Activated gamma-delta T cell (primary cell): ENCODE results near the gene MTERF4.

Experiments
- DNase-seq: peaks from one replicate; lab custom pipeline; 2025; lab: John Stamatoyannopoulos, UW

Gene MTERF4

DNA sequence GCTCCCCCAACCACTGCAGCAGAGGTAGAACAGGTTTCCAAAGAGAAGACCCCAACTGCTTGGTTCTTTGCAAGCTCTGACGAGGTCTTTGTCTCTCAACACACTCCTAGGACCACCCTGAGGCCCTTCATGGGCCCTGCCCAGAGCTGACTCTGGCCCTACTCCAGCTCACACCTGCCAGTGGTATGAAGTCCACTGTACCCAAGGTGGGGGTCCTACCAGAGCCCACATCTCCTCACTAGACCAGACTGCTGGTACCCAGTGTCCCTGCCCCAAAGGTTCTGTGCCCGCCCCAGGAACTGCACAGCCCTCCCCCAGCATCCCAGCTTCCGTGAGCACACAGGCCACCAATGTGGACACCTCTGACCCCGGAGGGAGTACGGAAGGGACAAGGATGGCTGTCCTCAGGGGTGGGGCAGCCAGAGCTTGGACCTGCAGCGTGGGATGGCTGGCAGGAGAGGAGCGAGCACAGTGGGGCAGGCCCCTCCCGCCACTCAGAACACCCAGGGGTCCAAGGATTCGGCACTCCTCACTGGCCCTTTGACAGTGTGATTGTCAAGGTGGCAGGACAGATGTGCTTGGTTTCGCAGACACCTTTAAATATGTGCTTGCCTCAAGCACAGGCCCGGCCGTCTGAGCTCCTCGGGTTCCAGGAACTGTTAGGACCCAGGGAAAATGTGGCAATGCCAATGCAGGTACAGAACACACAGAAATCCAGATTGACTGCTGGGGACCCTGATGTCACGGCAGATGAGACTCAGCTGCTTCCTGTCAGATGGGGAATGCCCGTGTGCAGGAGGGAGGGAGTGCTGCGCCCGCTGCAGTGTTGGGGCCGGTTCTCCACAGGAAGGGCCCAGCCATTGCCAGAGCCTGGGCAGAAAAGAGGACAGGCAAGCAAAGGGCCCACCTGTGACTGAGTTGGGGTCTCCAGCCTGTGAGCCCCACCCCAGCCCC, 51.2 kb downstream of the MTERF4 start:
- no peak for DNase-seq

DNA sequence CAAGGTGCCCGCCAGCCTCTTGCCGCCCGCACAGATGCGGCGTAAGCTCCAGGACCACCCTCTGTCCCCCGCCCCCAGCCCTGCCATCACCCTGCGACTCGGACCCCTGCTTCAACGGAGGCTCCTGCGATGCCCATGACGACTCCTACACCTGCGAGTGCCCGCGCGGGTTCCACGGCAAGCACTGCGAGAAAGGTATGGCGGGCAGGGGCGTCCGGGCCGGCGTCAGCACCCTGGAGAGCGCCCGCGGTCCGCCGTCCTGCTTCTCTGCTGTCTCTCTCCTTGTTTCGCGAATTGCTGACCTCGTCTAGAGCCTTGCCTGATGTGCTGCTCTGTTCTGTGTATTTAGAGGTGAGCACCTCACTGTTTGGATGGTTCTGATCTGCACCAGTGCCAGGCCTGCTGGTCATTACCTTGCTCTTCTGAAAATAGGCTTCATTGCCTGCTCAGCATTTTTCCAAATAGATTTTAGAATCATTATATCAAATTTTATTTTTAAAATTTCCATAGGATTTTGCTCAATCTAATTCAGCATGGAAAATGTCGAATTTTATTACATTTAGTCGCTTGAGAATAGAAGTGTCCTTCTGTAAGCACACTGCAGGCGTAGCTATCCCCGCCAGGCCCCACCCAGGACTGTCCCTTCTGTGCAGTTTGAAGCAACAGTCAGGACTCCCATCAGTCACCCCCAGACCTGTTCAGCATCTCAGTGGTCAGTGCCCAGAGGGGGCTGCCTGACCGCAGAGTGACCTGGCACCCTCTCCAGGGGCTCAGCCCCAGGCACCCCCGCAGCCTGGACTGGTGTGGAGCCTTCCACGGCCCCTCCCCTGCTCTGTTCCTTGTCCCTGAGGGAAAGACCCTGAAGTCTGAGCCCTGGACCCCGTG, 52.1 kb downstream of the MTERF4 start:
- no peak for DNase-seq

DNA sequence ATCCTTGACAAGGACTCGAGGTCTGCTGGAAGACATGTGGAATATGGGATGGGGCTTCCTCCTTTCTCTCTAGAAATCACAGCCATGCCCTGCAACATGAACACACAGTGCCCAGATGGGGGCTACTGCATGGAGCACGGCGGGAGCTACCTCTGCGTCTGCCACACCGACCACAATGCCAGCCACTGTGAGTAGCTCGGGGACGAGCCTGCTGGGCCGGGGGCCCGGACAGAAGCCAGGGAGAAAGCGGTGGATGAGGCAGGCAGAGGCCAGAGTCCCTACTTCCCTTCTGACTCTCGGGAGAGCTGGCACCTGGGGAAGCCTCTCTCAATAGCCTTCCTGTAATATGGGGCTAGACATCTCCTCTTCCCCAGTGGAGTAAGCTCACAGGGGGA, 53.1 kb downstream of the MTERF4 start:
- DNase-seq: no peak

DNA sequence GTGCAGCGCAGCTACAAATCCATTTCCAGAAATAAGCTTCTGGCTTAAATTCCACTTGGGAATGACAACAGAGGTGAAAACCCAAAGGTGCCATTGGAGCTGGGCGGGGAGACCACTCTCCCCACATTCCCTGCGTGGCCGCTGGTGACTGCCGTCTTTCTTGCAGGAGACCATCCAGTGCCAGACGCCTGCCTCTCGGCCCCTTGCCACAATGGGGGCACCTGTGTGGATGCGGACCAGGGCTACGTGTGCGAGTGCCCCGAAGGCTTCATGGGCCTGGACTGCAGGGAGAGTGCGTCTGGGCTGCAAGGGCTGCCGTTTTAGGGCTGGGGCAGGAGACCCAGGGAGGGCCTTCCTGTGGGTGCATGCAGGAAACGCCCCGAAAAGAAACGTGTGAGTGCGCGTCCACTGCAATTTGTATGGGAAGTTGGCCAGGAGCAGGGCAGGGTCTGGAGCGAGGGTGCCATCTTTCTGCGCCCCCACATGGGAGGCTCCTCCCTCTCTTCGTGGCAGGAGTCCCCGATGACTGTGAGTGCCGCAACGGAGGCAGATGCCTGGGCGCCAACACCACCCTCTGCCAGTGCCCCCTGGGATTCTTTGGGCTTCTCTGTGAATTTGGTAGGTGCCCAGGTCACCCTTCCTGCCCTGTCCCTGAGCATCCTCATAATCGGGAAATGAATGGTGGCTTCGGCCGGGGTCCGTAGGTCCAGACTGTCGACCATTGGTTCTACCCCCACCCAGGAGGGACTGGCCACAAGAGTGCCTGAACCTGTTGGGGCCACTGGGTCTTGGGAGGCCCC, 53.7 kb downstream of the MTERF4 start:
- DNase-seq: no peak

DNA sequence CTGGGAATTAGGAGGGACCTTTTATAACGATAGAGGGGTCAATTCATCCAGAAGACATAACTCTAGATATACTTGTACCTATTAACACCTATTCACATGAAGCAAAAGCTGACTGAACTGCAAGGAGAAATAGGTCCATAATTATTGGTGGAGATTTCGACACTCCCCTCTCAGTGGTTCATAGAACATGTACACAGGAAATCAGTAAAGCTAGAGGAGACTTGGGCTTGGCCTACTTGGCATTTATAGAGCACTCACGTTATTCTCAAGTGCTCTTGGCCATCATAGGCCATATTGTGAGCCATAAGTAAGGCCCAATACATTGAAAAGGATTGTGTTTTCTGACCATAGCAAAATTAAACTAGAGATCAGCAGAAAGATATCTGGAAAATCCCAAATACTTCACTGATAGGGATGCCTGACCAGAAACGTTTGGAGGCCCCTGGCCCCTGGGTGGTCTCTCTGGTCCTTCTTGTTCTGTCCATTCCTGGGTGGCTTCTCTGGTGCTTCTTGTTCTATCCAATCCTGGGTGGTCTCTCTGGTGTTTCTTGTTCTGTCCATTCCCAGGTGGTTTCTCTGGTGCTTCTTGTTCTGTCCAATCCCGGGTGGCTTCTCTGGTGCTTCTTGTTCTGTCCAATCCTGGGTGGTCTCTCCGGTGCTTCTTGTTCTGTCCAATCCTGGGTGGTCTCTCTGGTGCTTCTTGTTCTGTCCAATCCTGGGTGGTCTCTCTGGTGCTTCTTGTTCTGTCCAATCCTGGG, 54.7 kb downstream of the MTERF4 start:
- DNase-seq: no peak
